ENCODE measurements around the gene VN1R4. TPM values are rescaled to one million over a fixed set of nuclear protein-coding genes. Genes with fewer than 3 reads are reported as not detected.
"Not testable (repeated sequence)": the region's sequence is repeated elsewhere in the genome, so short reads cannot be mapped to it uniquely, and the experiment has no call there.

The VN1R4 gene, protein sequence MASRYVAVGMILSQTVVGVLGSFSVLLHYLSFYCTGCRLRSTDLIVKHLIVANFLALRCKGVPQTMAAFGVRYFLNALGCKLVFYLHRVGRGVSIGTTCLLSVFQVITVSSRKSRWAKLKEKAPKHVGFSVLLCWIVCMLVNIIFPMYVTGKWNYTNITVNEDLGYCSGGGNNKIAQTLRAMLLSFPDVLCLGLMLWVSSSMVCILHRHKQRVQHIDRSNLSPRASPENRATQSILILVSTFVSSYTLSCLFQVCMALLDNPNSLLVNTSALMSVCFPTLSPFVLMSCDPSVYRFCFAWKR
- total RNA-seq (2016; rRNA removed; fragmentation: Illumina TruSeq; extraction: Trizol): not detected in 2 replicates
- total RNA-seq (2016; cell fraction: cytosol; rRNA removed; fragmentation: Illumina TruSeq; extraction: Trizol; ENCODE audit: low read depth): not detected in 2 replicates
- total RNA-seq (2016; cell fraction: insoluble cytoplasmic fraction; rRNA removed; fragmentation: Illumina TruSeq; extraction: Trizol): not detected in 2 replicates
- total RNA-seq (2016; cell fraction: membrane; rRNA removed; fragmentation: Illumina TruSeq; extraction: Trizol): not detected in 2 replicates
- not detected in 2 replicates for total RNA-seq (2016; cell fraction: nucleus; rRNA removed; fragmentation: Illumina TruSeq; extraction: Trizol)
- not detected in 2 replicates for polyA plus RNA-seq (2011; rRNA removed)
- not detected in 2 replicates for polyA plus RNA-seq (2011; cell fraction: cytosol; rRNA removed)
- polyA plus RNA-seq (2011; cell fraction: nucleus; rRNA removed): not detected in 2 replicates
- not detected in 2 replicates for polyA plus RNA-seq (2012)
- not detected in 2 replicates for polyA plus RNA-seq (2016; cell fraction: cytosol; fragmentation: Illumina TruSeq; extraction: Trizol; ENCODE audit: low read depth)
- not detected in 2 replicates for polyA plus RNA-seq (2016; cell fraction: insoluble cytoplasmic fraction; fragmentation: Illumina TruSeq; extraction: Trizol; ENCODE audit: low read depth)
- not detected in 2 replicates for polyA plus RNA-seq (2016; cell fraction: membrane; fragmentation: Illumina TruSeq; extraction: Trizol; ENCODE audit: low read depth)
- not detected in 2 replicates for polyA plus RNA-seq (2016; cell fraction: nucleus; fragmentation: Illumina TruSeq; extraction: Trizol; ENCODE audit: insufficient read depth, low read depth)
- not detected in 2 replicates for polyA minus RNA-seq (2011; rRNA and poly(A)+ RNA removed; ENCODE audit: low replicate concordance)
- not detected in 2 replicates for polyA minus RNA-seq (2011; cell fraction: cytosol; rRNA and poly(A)+ RNA removed)
- not detected in 2 replicates for polyA minus RNA-seq (2011; cell fraction: nucleus; rRNA and poly(A)+ RNA removed)
- not detected for Bru-seq, nascent RNA
- BruChase-seq, experiment 1, labeled RNA remaining after a 6-hour chase: not detected
- not detected for BruChase-seq, experiment 2, labeled RNA remaining after a 2-hour chase
- long read RNA-seq, experiment 1: 0 reads
- long read RNA-seq, experiment 2: 0 reads

GRCh38 chr19:53267623-53268022 lies at the start of gene VN1R4:
VN1R4 (minus strand) TSS chr19:53267723; CDS start chr19:53267665, 58 bp downstream.
- in situ Hi-C loops (cut with HindIII; ENCODE audit: extremely low pct_ligation_motif_present, low pct_unique_long_range_greater_than_20kb); H3K79me2 ChIP-seq (ENCODE audit: insufficient read depth, low read length): not testable (repeated sequence)
- 82% methylated on average over 3 of the region's 5 CpGs for WGBS (ENCODE audit: low lambda C conversion rate)

GRCh38 chr19:53311897-53312296 lies 44.4 kb upstream of the VN1R4 start:
- TF ChIP-seq ZMYM4 (CRISPR knock-in tag; IDR thresholded peaks at IDR 0.05) (no peak), RXRB (CRISPR knock-in tag; IDR thresholded peaks at IDR 0.05; ENCODE audit: borderline replicate concordance) (no peak), RXRA (CRISPR knock-in tag; IDR thresholded peaks at IDR 0.05) (no peak), HNF4A (CRISPR knock-in tag; IDR thresholded peaks at IDR 0.05) (no peak), AGO1 (IDR thresholded peaks at IDR 0.05; ENCODE audit: low read depth, low read length, poor library complexity, severe bottlenecking) (no peak), PAWR (CRISPR knock-in tag; IDR thresholded peaks at IDR 0.05; ENCODE audit: borderline replicate concordance) (no peak), FOXK2 (IDR thresholded peaks at IDR 0.05) (no peak), ZNF317 (CRISPR knock-in tag; IDR thresholded peaks at IDR 0.05) (no peak)
- BruUV-seq (replicated peaks): no TSS peak
- H3K4me2 ChIP-seq (ENCODE audit: low read depth, low read length): no peak overlapping the region
- no peaks in the 10 kb centered on the region for H3K36me3 ChIP-seq (replicated peaks in 1 of 2; ENCODE audit: control insufficient read depth in 1 of 2, insufficient read depth in 2 of 2, low read length in 2 of 2)
- no peak overlapping the region for H3K9ac ChIP-seq (ENCODE audit: insufficient read depth, low read depth, low read length)
- 29% methylated on average over 12 of the region's 12 CpGs for WGBS (ENCODE audit: low lambda C conversion rate)
- H3K79me2 ChIP-seq (ENCODE audit: insufficient read depth, low read length): no peaks in the 10 kb centered on the region
- POLR2A ChIA-PET: no interaction called here
- no peak overlapping the region for H3K4me3 ChIP-seq (replicated peaks in 1 of 3; ENCODE audit: insufficient read depth in 1 of 3, low read depth in 2 of 3, low read length in 3 of 3)
- peaks cover 14% of the 10 kb centered on the region; the same call in 1 of the 2 replicates for H3K9me3 ChIP-seq (ENCODE audit: low read length)
- in situ Hi-C loops (cut with HindIII; ENCODE audit: extremely low pct_ligation_motif_present, low pct_unique_long_range_greater_than_20kb) (no loop called here), intact Hi-C loops (cut with micrococcal nuclease; ENCODE audit: unreplicated experiment) (no loop called here)
- no peak overlapping the region for H2AFZ ChIP-seq (ENCODE audit: low read length)
- no peak overlapping the region for H3K27ac ChIP-seq (ENCODE audit: extremely low read length, insufficient read depth, low read length)
- FAIRE-seq (no peak), DNase-seq (ENCODE audit: low spot score) (no peak), ATAC-seq (no peak)
- no peaks in the 10 kb centered on the region for H4K20me1 ChIP-seq (ENCODE audit: insufficient read depth, low read length)
- CTCF ChIA-PET (ENCODE audit: low intra/inter-chr PET ratio, low total read pairs): no interaction called here
- no peaks in the 10 kb centered on the region for H3K4me1 ChIP-seq (ENCODE audit: insufficient read depth, low read length)
- peaks cover 0 to 3% of the 10 kb centered on the region in 2 experiments; a peak in 1 of 5 replicates for H3K27me3 ChIP-seq (ENCODE audit: control insufficient read depth in 1 of 2, insufficient read depth in 2 of 2, low read length in 2 of 2)

More at GRCh38 chr19:53267623-53268022, at the start of gene VN1R4:
- H3K4me1 ChIP-seq (ENCODE audit: insufficient read depth, low read length); ATAC-seq; H3K27me3 ChIP-seq (ENCODE audit: control insufficient read depth in 1 of 2, insufficient read depth in 2 of 2, low read length in 2 of 2); H3K36me3 ChIP-seq (replicated peaks in 1 of 2; ENCODE audit: control insufficient read depth in 1 of 2, insufficient read depth in 2 of 2, low read length in 2 of 2); intact Hi-C loops (cut with micrococcal nuclease; ENCODE audit: unreplicated experiment); BruUV-seq (replicated peaks); H3K9ac ChIP-seq (ENCODE audit: insufficient read depth, low read depth, low read length); POLR2A ChIA-PET; H3K4me3 ChIP-seq (replicated peaks in 1 of 3; ENCODE audit: insufficient read depth in 1 of 3, low read depth in 2 of 3, low read length in 3 of 3); DNase-seq (ENCODE audit: low spot score); H4K20me1 ChIP-seq (ENCODE audit: insufficient read depth, low read length); CTCF ChIA-PET (ENCODE audit: low intra/inter-chr PET ratio, low total read pairs); H3K4me2 ChIP-seq (ENCODE audit: low read depth, low read length); H2AFZ ChIP-seq (ENCODE audit: low read length); H3K27ac ChIP-seq (ENCODE audit: extremely low read length, insufficient read depth, low read length): not testable (repeated sequence)
- peaks cover 49% of the 10 kb centered on the region for H3K9me3 ChIP-seq (ENCODE audit: low read length)
- peak; percentile 48 for FAIRE-seq

All from HepG2 (cell line).